ENCODE data around the gene PCF11.

DNA sequence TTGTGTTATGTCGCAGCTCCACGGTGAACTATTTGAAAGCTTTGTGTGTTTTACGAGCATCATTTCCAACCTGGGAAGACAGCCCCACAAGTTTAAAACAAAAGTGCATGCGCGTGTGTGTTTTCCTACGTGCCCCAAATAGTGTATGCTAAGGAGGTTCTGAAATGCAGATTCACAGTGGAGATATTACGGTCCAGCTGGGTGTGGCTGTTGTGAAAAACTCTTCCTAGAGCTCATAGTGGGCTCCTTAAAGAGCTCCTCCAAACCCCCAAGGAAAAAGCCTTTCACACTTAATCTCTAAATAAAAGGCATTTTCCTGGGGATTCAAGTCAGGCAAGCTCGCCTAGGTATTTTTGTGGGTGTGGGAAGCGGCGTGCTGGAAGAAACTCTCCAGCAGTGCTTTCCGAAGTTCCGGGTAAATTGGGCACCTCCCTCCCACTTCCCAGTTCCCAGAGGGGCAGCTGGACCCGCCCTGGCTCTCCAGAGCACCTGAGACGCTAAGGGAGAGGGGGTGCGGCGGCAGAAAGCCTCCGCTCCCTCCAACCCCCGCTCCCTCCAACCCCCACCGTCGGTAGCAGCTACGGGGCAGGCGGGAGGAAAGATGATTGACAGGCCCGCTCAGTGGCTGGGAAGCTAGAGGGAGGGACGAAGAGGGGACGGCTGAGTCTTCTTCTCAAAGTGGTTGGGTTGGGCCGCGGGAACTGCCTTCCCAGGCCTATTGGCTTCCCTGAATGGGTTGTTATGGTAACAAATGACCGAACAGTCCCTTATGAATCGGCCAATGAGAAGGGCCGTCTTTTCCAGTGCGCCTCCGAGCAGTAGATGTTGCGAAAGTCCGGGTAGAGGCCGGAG is 561 bp upstream of the PCF11 start:
- TF ChIP-seq CTCF (IDR thresholded peaks at IDR 0.05) (no peak), POLR2A (IDR thresholded peaks at IDR 0.05) (peak; percentile 17 to 52)

Measured in heart left ventricle (tissue), 13 donors.